Neural crest cell (in vitro differentiated cells): Measurements from ENCODE around the gene SPOCK1. TPM values are rescaled to one million over a fixed set of nuclear protein-coding genes. Genes with fewer than 3 reads are reported as not detected.

ENCODE experiments used
- DNase-seq: peaks from one replicate; pipeline ENCODE4 v3.0.0; 2021; ENCODE audit warnings: low read depth, mixed read lengths, low spot score
- H3K27ac Mint-ChIP-seq: one replicate; pipeline ENCODE4 v1.8.0; 2021; ENCODE audit warnings: mild to moderate bottlenecking, mixed read lengths; ENCODE audit not compliant: unreplicated experiment
- H3K27me3 Mint-ChIP-seq: 2 replicates; pipeline ENCODE4 v1.8.0; 2021; ENCODE audit warnings: low read depth, mild to moderate bottlenecking, mixed read lengths
- H3K36me3 Mint-ChIP-seq: 2 replicates; pipeline ENCODE4 v1.8.0; 2021; ENCODE audit warnings: low read depth, mild to moderate bottlenecking, mixed read lengths
- H3K4me1 Mint-ChIP-seq: 2 replicates; pipeline ENCODE4 v1.8.0; 2021; ENCODE audit warnings: mixed read lengths
- H3K4me3 Mint-ChIP-seq: one replicate; pipeline ENCODE4 v1.8.0; 2021; ENCODE audit warnings: mild to moderate bottlenecking, mixed read lengths
- H3K9me3 Mint-ChIP-seq: 2 replicates; pipeline ENCODE4 v1.8.0; 2021; ENCODE audit warnings: mixed read lengths
- CTCF ChIP-seq: fragments of 200-600 bp; sonication (generic); conservative IDR thresholded peaks from 2 replicates; pipeline ENCODE4 v1.5.0; 2021; ENCODE audit warnings: antibody characterized with exemption, mild to moderate bottlenecking
- total RNA-seq: library from RNA; stranded (reverse); gene quantifications from 2 replicates; pipeline ENCODE4 v1.2.1, GENCODE V29; 2021

SPOCK1 gene
- total RNA-seq, 1 donor from 2014 or later: 89.7 TPM

GRCh38 chr5:137273511-137273910 lies 225.6 kb downstream of the SPOCK1 start:
- no peaks in the 10 kb centered on the region for H3K4me1 Mint-ChIP-seq
- TF ChIP-seq CTCF: no peak
- DNase-seq: no peak
- no peak overlapping the region for H3K27ac Mint-ChIP-seq
- H3K4me3 Mint-ChIP-seq: no peak overlapping the region
- H3K36me3 Mint-ChIP-seq: no peaks in the 10 kb centered on the region
- no peaks in the 10 kb centered on the region for H3K9me3 Mint-ChIP-seq
- H3K27me3 Mint-ChIP-seq: no peaks in the 10 kb centered on the region

GRCh38 chr5:137272831-137273230 lies 226.3 kb downstream of the SPOCK1 start:
- Mint-ChIP-seq H3K4me1 (peaks cover under 1% of the 10 kb centered on the region), H3K9me3 (no peaks in the 10 kb centered on the region), H3K4me3 (no peak overlapping the region), H3K36me3 (no peaks in the 10 kb centered on the region), H3K27me3 (no peaks in the 10 kb centered on the region), H3K27ac (no peak overlapping the region)
- DNase-seq: no peak
- TF ChIP-seq CTCF: no peak

GRCh38 chr5:137269946-137270345 lies 229.2 kb downstream of the SPOCK1 start:
- no peaks in the 10 kb centered on the region for H3K9me3 Mint-ChIP-seq
- H3K27me3 Mint-ChIP-seq: no peaks in the 10 kb centered on the region
- no peaks in the 10 kb centered on the region for H3K36me3 Mint-ChIP-seq
- TF ChIP-seq CTCF: no peak
- peaks cover 14% of the 10 kb centered on the region for H3K4me1 Mint-ChIP-seq
- DNase-seq: no peak
- H3K27ac Mint-ChIP-seq: no peak overlapping the region
- H3K4me3 Mint-ChIP-seq: no peak overlapping the region

- H3K36me3 Mint-ChIP-seq: no peaks in the 10 kb centered on the region
- H3K27me3 Mint-ChIP-seq: no peaks in the 10 kb centered on the region
- peaks cover 14% of the 10 kb centered on the region for H3K4me1 Mint-ChIP-seq
- no peaks in the 10 kb centered on the region for H3K9me3 Mint-ChIP-seq
- no peak for TF ChIP-seq CTCF
- DNase-seq: no peak
- H3K4me3 Mint-ChIP-seq: no peak overlapping the region
- H3K27ac Mint-ChIP-seq: no peak overlapping the region
Observed at GRCh38 chr5:137269274-137269673, 229.9 kb downstream of the SPOCK1 start.

GRCh38 chr5:137268646-137269045 lies 230.5 kb downstream of the SPOCK1 start:
- DNase-seq: no peak
- H3K27ac Mint-ChIP-seq: no peak overlapping the region
- H3K36me3 Mint-ChIP-seq: no peaks in the 10 kb centered on the region
- no peaks in the 10 kb centered on the region for H3K9me3 Mint-ChIP-seq
- H3K4me3 Mint-ChIP-seq: no peak overlapping the region
- H3K27me3 Mint-ChIP-seq: no peaks in the 10 kb centered on the region
- H3K4me1 Mint-ChIP-seq: peaks cover 14% of the 10 kb centered on the region
- TF ChIP-seq CTCF: no peak

DNA sequence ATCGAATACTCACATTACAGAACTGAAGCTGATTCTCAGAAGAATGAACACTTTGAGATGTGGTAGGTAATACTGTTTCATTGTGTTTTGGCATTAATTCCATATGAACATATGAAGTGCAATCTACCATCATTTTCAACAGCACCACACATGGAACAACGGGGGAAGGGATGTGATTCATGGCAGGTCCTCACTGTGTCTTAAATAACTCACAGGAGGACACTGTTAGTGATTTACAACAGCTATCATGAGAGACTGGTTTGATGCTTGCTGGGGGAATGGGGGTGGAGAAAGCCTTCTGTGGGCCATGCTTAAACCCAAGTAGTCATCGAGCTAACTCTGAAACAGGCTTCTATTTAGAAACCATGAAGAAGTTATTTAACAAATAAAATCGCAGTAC lies 232.9 kb downstream of the SPOCK1 start:
- Mint-ChIP-seq H3K27ac (no peak overlapping the region), H3K36me3 (no peaks in the 10 kb centered on the region), H3K9me3 (no peaks in the 10 kb centered on the region), H3K4me3 (no peak overlapping the region), H3K4me1 (peaks cover 24% of the 10 kb centered on the region), H3K27me3 (no peaks in the 10 kb centered on the region)
- TF ChIP-seq CTCF: no peak
- no peak for DNase-seq
